Ascending aorta (tissue), 2 donors: ENCODE results near the gene USP31. TPM values are rescaled to one million over a fixed set of nuclear protein-coding genes. Genes with fewer than 3 reads are reported as not detected.

ENCODE experiments used
- DNase-seq, 2 donors: peaks; one replicate each; pipeline ENCODE4 v3.0.0-alpha.2; 2019; ENCODE audit warnings: low spot score in 2 of 2
- H3K27ac ChIP-seq, 2 donors: fragments of 200-600 bp; sonication (generic); one replicate each; pipeline ENCODE4 v1.5.1; 2016 to 2017; ENCODE audit warnings: mild to moderate bottlenecking in 1 of 2
- H3K27me3 ChIP-seq: fragments of 200-600 bp; sonication (generic); one replicate; pipeline ENCODE4 v1.5.1; 2017
- H3K36me3 ChIP-seq, 2 donors: fragments of 200-600 bp; sonication (generic); one replicate each; pipeline ENCODE4 v1.5.1; 2016
- H3K4me1 ChIP-seq, 2 donors: fragments of 200-600 bp; sonication (generic); one replicate each; pipeline ENCODE4 v1.5.1; 2016 to 2017; ENCODE audit warnings: mild to moderate bottlenecking in 1 of 2
- H3K4me3 ChIP-seq, 2 donors: fragments of 200-600 bp; sonication (generic); one replicate each; pipeline ENCODE4 v1.5.1; 2016 to 2017; ENCODE audit warnings: mild to moderate bottlenecking in 1 of 2
- H3K9me3 ChIP-seq, 2 donors: fragments of 200-600 bp; sonication (generic); one replicate each; pipeline ENCODE4 v1.5.1; 2016
- CTCF ChIP-seq, 3 experiments: fragments of 200-600 bp in 2 of 3; fragments of 450-650 bp in 1 of 3; sonication (generic) in 2 of 3; IDR thresholded peaks; one replicate each; pipeline ENCODE4 v1.5.1; 2016 to 2019; ENCODE audit warnings: antibody characterized with exemption in 3 of 3, mild to moderate bottlenecking in 1 of 3, moderate library complexity in 1 of 3
- intact Hi-C: fragments of 100-400 bp; cut with DNase I; formaldehyde crosslinking; loops from one replicate; pipeline ENCODE4 v1.15.1; 2023
- total RNA-seq: library from RNA; depleted of rRNA; stranded (reverse); fragments of >200 nt; gene quantifications from one replicate; pipeline ENCODE4 v1.1.0, GENCODE V29; 2016

USP31 gene
- total RNA-seq, 1 donor from 2014 or later = 6.2 TPM

GRCh38 chr16:23172994-23173393 is 23.7 kb upstream of the USP31 start:
- Histone ChIP-seq H3K4me1 (no peaks in the 10 kb centered on the region), H3K9me3 (no peaks in the 10 kb centered on the region), H3K4me3 (no peak overlapping the region), H3K27me3 (no peaks in the 10 kb centered on the region), H3K27ac (no peak overlapping the region), H3K36me3 (no peaks in the 10 kb centered on the region)
- intact Hi-C loops = no loop called here
- TF ChIP-seq CTCF (IDR thresholded peaks at IDR 0.05) = no peak
- DNase-seq = no peak

- intact Hi-C loops = no loop called here
- Histone ChIP-seq H3K4me3 (no peak overlapping the region), H3K27me3 (no peaks in the 10 kb centered on the region), H3K9me3 (no peaks in the 10 kb centered on the region), H3K36me3 (no peaks in the 10 kb centered on the region), H3K4me1 (no peaks in the 10 kb centered on the region), H3K27ac (no peak overlapping the region)
- no peak for TF ChIP-seq CTCF (IDR thresholded peaks at IDR 0.05)
- no peak for DNase-seq
These were observed 23.3 kb upstream of the USP31 start for GRCh38 chr16:23172583-23172982.

GRCh38 chr16:23164736-23165135 is 15.5 kb upstream of the USP31 start:
- no peak for TF ChIP-seq CTCF (IDR thresholded peaks at IDR 0.05)

GRCh38 chr16:23163921-23164320 is 14.7 kb upstream of the USP31 start:
- Histone ChIP-seq H3K4me3 (no peak overlapping the region), H3K27ac (no peak overlapping the region), H3K36me3 (no peaks in the 10 kb centered on the region), H3K9me3 (peaks cover 0 to 7% of the 10 kb centered on the region in 2 donors), H3K27me3 (no peaks in the 10 kb centered on the region), H3K4me1 (no peaks in the 10 kb centered on the region)
- no peak for DNase-seq
- intact Hi-C loops = no loop called here
- no peak for TF ChIP-seq CTCF (IDR thresholded peaks at IDR 0.05)

More at GRCh38 chr16:23164736-23165135, 15.5 kb upstream of the USP31 start:
- no peak for DNase-seq
- Histone ChIP-seq H3K4me3 (no peak overlapping the region), H3K36me3 (no peaks in the 10 kb centered on the region), H3K9me3 (peaks cover 0 to 7% of the 10 kb centered on the region in 2 donors), H3K27ac (no peak overlapping the region), H3K27me3 (no peaks in the 10 kb centered on the region), H3K4me1 (no peaks in the 10 kb centered on the region)
- intact Hi-C loops = no loop called here

- TF ChIP-seq CTCF (IDR thresholded peaks at IDR 0.05) = no peak
- Histone ChIP-seq H3K4me1 (no peaks in the 10 kb centered on the region), H3K4me3 (no peak overlapping the region), H3K27me3 (no peaks in the 10 kb centered on the region), H3K27ac (no peak overlapping the region), H3K9me3 (peaks cover 0 to 7% of the 10 kb centered on the region in 2 donors), H3K36me3 (no peaks in the 10 kb centered on the region)
- no peak for DNase-seq
- intact Hi-C loops = no loop called here
These were observed 11.3 kb upstream of the USP31 start for GRCh38 chr16:23160574-23160973.

- Histone ChIP-seq H3K27me3 (no peaks in the 10 kb centered on the region), H3K4me1 (no peaks in the 10 kb centered on the region), H3K4me3 (no peak overlapping the region), H3K36me3 (no peaks in the 10 kb centered on the region), H3K27ac (no peak overlapping the region), H3K9me3 (peaks cover 0 to 5% of the 10 kb centered on the region in 2 donors)
- TF ChIP-seq CTCF (IDR thresholded peaks at IDR 0.05) = no peak
- DNase-seq = no peak
- intact Hi-C loops = no loop called here
These were observed 10.8 kb upstream of the USP31 start for GRCh38 chr16:23160082-23160481.
